Sigmoid colon (tissue), 7 donors: ENCODE measurements around the gene SYT17. TPM values are rescaled to one million over a fixed set of nuclear protein-coding genes. Genes with fewer than 3 reads are reported as not detected.

Experiments
- DNase-seq: peaks from one replicate; pipeline ENCODE4 v3.0.0-alpha.2; 2019
- H3K27ac ChIP-seq, 4 donors: fragments of 200-600 bp; sonication (generic); one replicate each; pipeline ENCODE4 v1.5.1; 2016 to 2019; ENCODE audit warnings: mild to moderate bottlenecking in 1 of 4
- H3K27me3 ChIP-seq, 3 donors: fragments of 200-600 bp; sonication (generic); one replicate each; pipeline ENCODE4 v1.5.1; 2019; ENCODE audit warnings: mild to moderate bottlenecking in 1 of 3
- H3K36me3 ChIP-seq, 4 donors: fragments of 200-600 bp; sonication (generic); one replicate each; pipeline ENCODE4 v1.5.1; 2016 to 2019
- H3K4me1 ChIP-seq, 4 donors: fragments of 200-600 bp; sonication (generic); one replicate each; pipeline ENCODE4 v1.5.1; 2017 to 2019
- H3K4me3 ChIP-seq, 4 donors: fragments of 200-600 bp; sonication (generic); one replicate each; pipeline ENCODE4 v1.5.1; 2017 to 2019; ENCODE audit warnings: mild to moderate bottlenecking in 2 of 4, moderate library complexity in 1 of 4
- H3K9me3 ChIP-seq, 4 donors: fragments of 200-600 bp in 3 of 4; sonication (generic) in 3 of 4; one replicate each; pipeline versions ENCODE4 v1.5.1 to v1.6.1; 2013 to 2019
- EP300 ChIP-seq, 4 donors: sonication (generic); formaldehyde crosslinking; IDR thresholded peaks; one replicate each; pipeline ENCODE4 v1.6.1; 2017; ENCODE audit warnings: antibody characterized with exemption in 4 of 4
- POLR2A ChIP-seq, 2 donors: fragments of 450-650 bp; IDR thresholded peaks; one replicate each; pipeline ENCODE4 v1.6.1; 2016; ENCODE audit warnings: antibody characterized with exemption in 2 of 2, mild to moderate bottlenecking in 2 of 2, moderate library complexity in 2 of 2
- POLR2AphosphoS5 ChIP-seq, 4 donors: sonication (generic); formaldehyde crosslinking; IDR thresholded peaks; one replicate each; pipeline ENCODE4 v1.6.1; 2017; ENCODE audit warnings: antibody characterized with exemption in 4 of 4
- WGBS, 2 donors: extraction: QIAGEN DNeasy Blood & Tissue Kit; methylation state at CpG; one replicate each; pipeline ENCODE4 v1.1.7; 2013; 5-methylcytosine and 5-hydroxymethylcytosine counted together
- intact Hi-C: fragments of 100-400 bp; cut with DNase I; formaldehyde crosslinking; loops from one replicate; pipeline ENCODE4 v1.15.1; 2023
- polyA plus RNA-seq, 3 donors: library from polyadenylated mRNA; stranded (reverse); fragments of 200-250 nt; gene quantifications; one replicate each; pipeline ENCODE4 v1.2.3, GENCODE V29; 2013
- total RNA-seq, 4 donors: library from RNA; depleted of rRNA; stranded (reverse); fragments of >200 nt; gene quantifications; one replicate each; pipeline ENCODE4 v1.1.0, GENCODE V29; 2016
- TF ChIP-seq, protein P1 (sequence below), 4 experiments: fragments of 450-650 bp in 3 of 4; fragments of 200-600 bp in 1 of 4; IDR thresholded peaks; one replicate each; pipeline ENCODE4 v1.5.1; 2016 to 2019; ENCODE audit warnings: antibody characterized with exemption in 4 of 4, mild to moderate bottlenecking in 3 of 4, moderate library complexity in 2 of 4
- donor health status: healthy with polysubstance abuse.
- donor health status: Bipolar disorder and iron deficiency.
- donor health status: healthy.

SYT17 gene
- total and polyA plus RNA-seq, 7 donors, result 0.68 to 7.6 (median 2.2) TPM

DNA sequence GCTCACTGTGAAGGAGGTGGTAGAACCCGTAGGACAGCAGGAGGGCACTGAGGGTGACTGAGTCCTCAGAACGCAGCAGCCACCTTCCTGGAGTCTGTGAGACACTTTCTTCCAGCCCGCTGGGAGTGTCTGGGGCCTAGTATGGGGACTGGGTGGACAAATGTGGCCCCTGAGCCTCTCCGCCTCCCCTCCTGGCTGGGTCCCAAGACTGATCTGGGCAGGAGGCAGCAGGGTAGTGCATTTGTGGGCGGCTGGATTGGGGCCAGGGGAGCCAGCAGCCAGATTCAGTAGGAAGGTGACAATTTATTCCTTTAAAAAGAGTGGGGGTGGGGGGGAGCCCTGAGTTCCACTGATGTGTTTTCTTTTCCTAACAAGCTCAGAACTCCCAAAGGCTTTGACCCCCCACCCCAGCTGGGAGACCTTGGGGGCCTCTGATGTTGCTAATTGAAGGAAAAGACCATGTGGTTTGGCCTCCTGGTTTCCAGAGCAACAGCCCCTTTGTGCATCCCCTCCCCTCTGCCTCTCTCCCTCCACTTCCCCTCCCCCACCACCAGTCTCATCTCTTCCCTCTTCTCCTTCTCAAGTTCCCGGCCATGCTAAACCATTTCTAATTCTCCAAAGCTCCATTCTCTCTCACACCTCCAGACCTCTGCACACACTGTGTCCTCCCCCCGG is 121.9 kb downstream of the SYT17 start:
- 60 to 80% methylated on average over 7 of the region's 7 CpGs for WGBS, 2 donors
- DNase-seq, result no peak
- H3K27ac ChIP-seq, result no peak overlapping the region
- no peaks in the 10 kb centered on the region for H3K27me3 ChIP-seq
- H3K9me3 ChIP-seq, result no peaks in the 10 kb centered on the region
- H3K4me3 ChIP-seq, result no peak overlapping the region
- H3K36me3 ChIP-seq, result no peaks in the 10 kb centered on the region
- H3K4me1 ChIP-seq, result no peaks in the 10 kb centered on the region
- no peak for TF ChIP-seq POLR2AphosphoS5 (IDR thresholded peaks at IDR 0.05)
- TF ChIP-seq, protein P1, sequence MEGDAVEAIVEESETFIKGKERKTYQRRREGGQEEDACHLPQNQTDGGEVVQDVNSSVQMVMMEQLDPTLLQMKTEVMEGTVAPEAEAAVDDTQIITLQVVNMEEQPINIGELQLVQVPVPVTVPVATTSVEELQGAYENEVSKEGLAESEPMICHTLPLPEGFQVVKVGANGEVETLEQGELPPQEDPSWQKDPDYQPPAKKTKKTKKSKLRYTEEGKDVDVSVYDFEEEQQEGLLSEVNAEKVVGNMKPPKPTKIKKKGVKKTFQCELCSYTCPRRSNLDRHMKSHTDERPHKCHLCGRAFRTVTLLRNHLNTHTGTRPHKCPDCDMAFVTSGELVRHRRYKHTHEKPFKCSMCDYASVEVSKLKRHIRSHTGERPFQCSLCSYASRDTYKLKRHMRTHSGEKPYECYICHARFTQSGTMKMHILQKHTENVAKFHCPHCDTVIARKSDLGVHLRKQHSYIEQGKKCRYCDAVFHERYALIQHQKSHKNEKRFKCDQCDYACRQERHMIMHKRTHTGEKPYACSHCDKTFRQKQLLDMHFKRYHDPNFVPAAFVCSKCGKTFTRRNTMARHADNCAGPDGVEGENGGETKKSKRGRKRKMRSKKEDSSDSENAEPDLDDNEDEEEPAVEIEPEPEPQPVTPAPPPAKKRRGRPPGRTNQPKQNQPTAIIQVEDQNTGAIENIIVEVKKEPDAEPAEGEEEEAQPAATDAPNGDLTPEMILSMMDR (IDR thresholded peaks at IDR 0.05), result no peak
- intact Hi-C loops, result no loop called here

DNA sequence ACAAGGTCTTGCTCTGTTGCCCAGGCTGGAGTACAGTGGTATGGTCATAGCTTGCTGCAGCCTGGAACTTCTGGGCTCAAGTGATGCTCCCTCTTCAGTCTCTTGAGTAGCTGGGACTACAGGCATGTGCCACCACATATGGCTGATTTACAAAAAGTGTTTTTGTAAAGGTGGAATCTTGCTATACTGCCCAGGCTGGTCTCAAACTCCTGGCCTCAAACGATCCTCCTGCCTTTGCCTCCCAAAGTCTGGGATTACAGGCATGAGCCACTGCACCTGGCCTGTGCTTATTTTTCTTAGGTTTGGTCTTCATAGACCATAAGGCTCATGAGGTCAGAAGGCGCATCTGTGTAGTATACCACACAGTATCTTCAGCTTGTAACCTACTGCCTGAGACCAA is 122.8 kb downstream of the SYT17 start:
- Histone ChIP-seq H3K9me3 (no peaks in the 10 kb centered on the region), H3K4me3 (no peak overlapping the region), H3K36me3 (no peaks in the 10 kb centered on the region), H3K27me3 (no peaks in the 10 kb centered on the region), H3K27ac (no peak overlapping the region), H3K4me1 (no peaks in the 10 kb centered on the region)
- TF ChIP-seq EP300 (IDR thresholded peaks at IDR 0.05) (no peak), POLR2A (IDR thresholded peaks at IDR 0.05) (no peak), POLR2AphosphoS5 (IDR thresholded peaks at IDR 0.05) (no peak)
- TF ChIP-seq, protein P1 (IDR thresholded peaks at IDR 0.05), result no peak
- WGBS, 2 donors, result 88 to 91% methylated on average over 2 of the region's 2 CpGs
- intact Hi-C loops, result no loop called here
- no peak for DNase-seq

DNA sequence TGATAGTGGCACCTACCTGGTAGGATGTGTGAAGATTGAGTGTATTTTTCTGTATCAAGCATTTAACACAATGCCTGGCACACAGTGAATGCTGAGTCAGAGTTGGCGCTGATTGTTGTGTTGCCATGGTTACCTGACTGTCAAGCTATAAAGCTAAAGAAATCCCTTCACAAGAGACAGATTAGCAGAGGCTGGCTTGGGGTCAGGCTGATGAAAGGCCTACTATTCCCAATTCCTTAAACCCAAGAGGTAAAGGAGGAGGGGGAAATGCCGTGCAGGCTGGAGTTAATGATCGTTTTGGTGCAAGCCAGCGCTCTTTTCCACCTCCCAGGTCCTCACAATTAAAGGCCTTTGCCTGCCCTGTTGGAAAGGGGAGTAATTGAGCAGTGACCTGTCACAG is 123.4 kb downstream of the SYT17 start:
- Histone ChIP-seq H3K27me3 (no peaks in the 10 kb centered on the region), H3K36me3 (no peaks in the 10 kb centered on the region), H3K4me3 (no peak overlapping the region), H3K9me3 (no peaks in the 10 kb centered on the region), H3K4me1 (no peaks in the 10 kb centered on the region), H3K27ac (no peak overlapping the region)
- intact Hi-C loops, result no loop called here
- TF ChIP-seq, protein P1 (IDR thresholded peaks at IDR 0.05), result no peak
- TF ChIP-seq POLR2A (IDR thresholded peaks at IDR 0.05) (no peak), EP300 (IDR thresholded peaks at IDR 0.05) (no peak), POLR2AphosphoS5 (IDR thresholded peaks at IDR 0.05) (no peak)
- no peak for DNase-seq
- WGBS, 2 donors, result 49 to 55% methylated on average over 4 of the region's 4 CpGs

DNA sequence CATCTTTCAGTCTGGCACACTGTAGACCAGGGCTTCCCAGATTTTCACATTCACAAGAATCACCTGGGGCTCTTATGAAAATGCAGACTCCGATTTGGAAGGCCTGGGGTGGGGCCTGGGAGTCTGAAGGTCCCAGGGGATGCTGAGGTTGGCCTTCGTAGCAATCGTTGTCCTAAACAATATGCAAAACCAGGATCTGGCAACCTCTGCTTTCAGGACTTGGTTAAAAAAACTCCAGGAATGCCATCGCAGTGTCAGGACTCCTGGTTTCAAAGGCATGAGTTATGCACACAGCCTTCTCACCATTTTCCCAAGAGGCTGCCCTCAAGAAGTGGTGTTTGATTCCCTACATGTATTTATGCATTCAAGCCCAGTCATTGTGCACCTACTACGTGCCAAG is 124.1 kb downstream of the SYT17 start:
- TF ChIP-seq, protein P1 (IDR thresholded peaks at IDR 0.05), result no peak
- no peak for TF ChIP-seq POLR2A (IDR thresholded peaks at IDR 0.05)
- no peak for TF ChIP-seq POLR2AphosphoS5 (IDR thresholded peaks at IDR 0.05)
- TF ChIP-seq EP300 (IDR thresholded peaks at IDR 0.05), result no peak
- H3K27ac ChIP-seq, result no peak overlapping the region
- H3K4me1 ChIP-seq, result no peaks in the 10 kb centered on the region
- no peaks in the 10 kb centered on the region for H3K9me3 ChIP-seq
- intact Hi-C loops, result no loop called here
- DNase-seq, result no peak
- WGBS, 2 donors, result 78 to 82% methylated on average over 5 of the region's 5 CpGs
- H3K27me3 ChIP-seq, result no peaks in the 10 kb centered on the region
- H3K36me3 ChIP-seq, result no peaks in the 10 kb centered on the region
- H3K4me3 ChIP-seq, result no peak overlapping the region

DNA sequence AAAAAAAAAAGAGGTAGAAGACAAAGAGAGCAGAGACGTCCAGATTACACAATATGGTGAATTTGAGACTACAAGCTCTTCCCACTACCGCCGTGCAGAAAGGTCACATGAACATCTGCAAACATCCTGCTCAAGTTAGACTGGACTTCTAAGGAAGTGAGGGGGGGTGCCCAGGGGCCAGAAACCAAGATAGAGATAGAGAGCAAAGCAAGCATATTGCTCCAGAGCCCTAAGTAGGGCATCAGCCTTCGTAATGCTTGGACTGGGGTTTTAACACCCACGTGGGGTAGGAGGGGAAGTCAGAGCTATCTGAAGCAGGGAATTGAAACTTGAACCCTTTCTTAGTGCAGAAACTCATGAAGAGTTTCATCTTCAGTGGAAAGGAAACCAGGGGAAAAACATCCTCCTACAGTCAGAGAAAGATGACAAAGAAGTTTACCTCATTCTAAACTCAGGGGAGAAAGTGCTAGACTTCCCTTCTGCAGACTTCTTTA is 126.2 kb downstream of the SYT17 start:
- Histone ChIP-seq H3K36me3 (no peaks in the 10 kb centered on the region), H3K9me3 (no peaks in the 10 kb centered on the region), H3K4me3 (no peak overlapping the region), H3K27me3 (no peaks in the 10 kb centered on the region), H3K4me1 (no peaks in the 10 kb centered on the region), H3K27ac (peak overlapping the region in 1 of 4 donors; percentile 3)
- intact Hi-C loops, result no loop called here
- DNase-seq, result peak; percentile 72
- WGBS, 2 donors, result 17 to 61% methylated on average over 5 of the region's 5 CpGs
- TF ChIP-seq POLR2AphosphoS5 (IDR thresholded peaks at IDR 0.05) (no peak), POLR2A (IDR thresholded peaks at IDR 0.05) (no peak), EP300 (IDR thresholded peaks at IDR 0.05) (no peak)
- TF ChIP-seq, protein P1 (IDR thresholded peaks at IDR 0.05), result no peak
